H9 (cell line): Measurements from ENCODE around the gene PTPN23. TPM values are rescaled to one million over a fixed set of nuclear protein-coding genes. Genes with fewer than 3 reads are reported as not detected.
A peak's percentile ranks its signal among the peaks of the same experiment; 100 is the strongest.

Experiments
- DNase-seq: peaks from one replicate; pipeline ENCODE4 v3.0.0-alpha.2; 2017
- H2AFZ ChIP-seq: one replicate; pipeline ENCODE4 v1.6.1; 2013; ENCODE audit warnings: mild to moderate bottlenecking, low read length, control low read depth, moderate library complexity
- H2AK5ac ChIP-seq: 2 replicates; pipeline ENCODE4 v1.6.1; 2013; ENCODE audit warnings: low read length, control low read depth, mixed read lengths; ENCODE audit not compliant: insufficient read length
- H2BK120ac ChIP-seq: one replicate; pipeline ENCODE4 v1.6.1; 2013; ENCODE audit warnings: low read depth, mild to moderate bottlenecking, low read length, control low read depth, inconsistent platforms; ENCODE audit not compliant: poor library complexity, severe bottlenecking
- H2BK12ac ChIP-seq: 2 replicates; pipeline ENCODE4 v1.6.1; 2013; ENCODE audit warnings: low read length, control low read depth, mixed read lengths, low read depth; ENCODE audit not compliant: insufficient read length
- H2BK15ac ChIP-seq: 2 replicates; pipeline ENCODE4 v1.6.1; 2013; ENCODE audit warnings: low read depth, low read length, control low read depth
- H2BK20ac ChIP-seq: one replicate; pipeline ENCODE4 v1.6.1; 2013; ENCODE audit warnings: low read depth, mild to moderate bottlenecking, low read length, control low read depth, inconsistent platforms; ENCODE audit not compliant: poor library complexity, severe bottlenecking
- H2BK5ac ChIP-seq: 2 replicates; pipeline ENCODE4 v1.6.1; 2013; ENCODE audit warnings: low read length, control low read depth, mixed read lengths; ENCODE audit not compliant: insufficient read length
- H3K14ac ChIP-seq: 2 replicates; pipeline ENCODE4 v1.6.1; 2013; ENCODE audit warnings: low read length, control low read depth; ENCODE audit not compliant: insufficient read depth
- H3K18ac ChIP-seq: 2 replicates; pipeline ENCODE4 v1.6.1; 2013; ENCODE audit warnings: low read depth, mild to moderate bottlenecking, mixed read lengths, low read length, control low read depth; ENCODE audit not compliant: insufficient read length
- H3K23ac ChIP-seq: 2 replicates; pipeline ENCODE4 v1.6.1; 2013; ENCODE audit warnings: low read length, control low read depth, mixed read lengths, low read depth; ENCODE audit not compliant: insufficient read length
- H3K23me2 ChIP-seq: 2 replicates; pipeline ENCODE4 v1.6.1; 2013; ENCODE audit warnings: low read depth, mild to moderate bottlenecking, mixed read lengths, low read length, control low read depth; ENCODE audit not compliant: insufficient read length, poor library complexity, severe bottlenecking
- H3K27ac ChIP-seq: 2 replicates; pipeline ENCODE4 v1.5.1; 2013; ENCODE audit warnings: low read length, control low read depth, mixed read lengths, low read depth; ENCODE audit not compliant: insufficient read length
- H3K27me3 ChIP-seq: 2 replicates; pipeline ENCODE4 v1.6.1; 2013; ENCODE audit warnings: low read length, control low read depth, inconsistent platforms; ENCODE audit not compliant: insufficient read depth
- H3K4ac ChIP-seq: 2 replicates; pipeline ENCODE4 v1.6.1; 2013; ENCODE audit warnings: low read depth, mild to moderate bottlenecking, control low read depth, inconsistent platforms, low read length, moderate library complexity
- H3K4me1 ChIP-seq: 2 replicates; pipeline ENCODE4 v1.6.1; 2013; ENCODE audit warnings: low read length, control low read depth, inconsistent platforms; ENCODE audit not compliant: insufficient read depth
- H3K4me2 ChIP-seq: 2 replicates; pipeline ENCODE4 v1.6.1; 2013; ENCODE audit warnings: low read length, control low read depth, mixed read lengths; ENCODE audit not compliant: insufficient read length, insufficient read depth
- H3K56ac ChIP-seq: 2 replicates; pipeline ENCODE4 v1.6.1; 2013; ENCODE audit warnings: low read depth, mild to moderate bottlenecking, mixed read lengths, low read length, control low read depth; ENCODE audit not compliant: insufficient read length
- H3K79me1 ChIP-seq: 2 replicates; pipeline ENCODE4 v1.6.1; 2013; ENCODE audit warnings: low read depth, mild to moderate bottlenecking, moderate library complexity, low read length, control low read depth, inconsistent platforms; ENCODE audit not compliant: insufficient read depth, poor library complexity, severe bottlenecking
- H3K79me2 ChIP-seq: 2 replicates; pipeline ENCODE4 v1.6.1; 2013; ENCODE audit warnings: low read length, control low read depth, inconsistent platforms; ENCODE audit not compliant: insufficient read depth
- H3K9ac ChIP-seq: 2 replicates; pipeline ENCODE4 v1.6.1; 2013; ENCODE audit warnings: low read length, control low read depth, mixed read lengths; ENCODE audit not compliant: insufficient read length; ENCODE audit errors: extremely low read depth
- H3K9me3 ChIP-seq: one replicate; pipeline ENCODE4 v1.6.1; 2013; ENCODE audit warnings: low read depth, low read length, inconsistent platforms; ENCODE audit not compliant: control insufficient read depth
- H3T11ph ChIP-seq: one replicate; pipeline ENCODE4 v1.6.1; 2013; ENCODE audit warnings: mild to moderate bottlenecking, low read length, control low read depth, inconsistent platforms
- H4K20me1 ChIP-seq: one replicate; pipeline ENCODE4 v1.6.1; 2013; ENCODE audit not compliant: control insufficient read depth, insufficient read length, insufficient read depth
- H4K5ac ChIP-seq: 2 replicates; pipeline ENCODE4 v1.6.1; 2013; ENCODE audit warnings: low read depth, mild to moderate bottlenecking, mixed read lengths, low read length, control low read depth; ENCODE audit not compliant: insufficient read length
- H4K8ac ChIP-seq: replicated peaks from 2 replicates; pipeline ENCODE4 v1.6.1; 2013; ENCODE audit warnings: low read length, control low read depth, mixed read lengths, low read depth; ENCODE audit not compliant: insufficient read length
- H4K91ac ChIP-seq: 2 replicates; pipeline ENCODE4 v1.6.1; 2013; ENCODE audit warnings: low read depth, mild to moderate bottlenecking, moderate library complexity, mixed read lengths, low read length, control low read depth; ENCODE audit not compliant: insufficient read length
- H3K27ac Mint-ChIP-seq, 3 experiments: 2 replicates in 2 of 3; 3 replicates in 1 of 3; pipeline ENCODE4 v1.8.0; 2020 to 2021; ENCODE audit warnings: mixed read lengths in 3 of 3, mild to moderate bottlenecking in 1 of 3, moderate library complexity in 1 of 3
- H3K27me3 Mint-ChIP-seq: 2 replicates; pipeline ENCODE4 v1.8.0; 2021; ENCODE audit warnings: low read depth, mild to moderate bottlenecking, moderate library complexity, mixed read lengths
- H3K36me3 Mint-ChIP-seq, 3 experiments: 2 replicates in 2 of 3; 3 replicates in 1 of 3; pipeline ENCODE4 v1.8.0; 2020 to 2021; ENCODE audit warnings: low read depth in 3 of 3, mixed read lengths in 3 of 3; ENCODE audit not compliant: insufficient read depth in 1 of 3
- H3K4me1 Mint-ChIP-seq, 2 experiments: 2 replicates each; pipeline ENCODE4 v1.8.0; 2020; ENCODE audit warnings: mixed read lengths in 2 of 2
- H3K4me3 Mint-ChIP-seq, 2 experiments: 2 replicates in 1 of 2; 3 replicates in 1 of 2; pipeline ENCODE4 v1.8.0; 2020 to 2021; ENCODE audit warnings: mild to moderate bottlenecking in 2 of 2, mixed read lengths in 2 of 2, moderate library complexity in 1 of 2
- H3K9me3 Mint-ChIP-seq, 2 experiments: 2 replicates in 1 of 2; 3 replicates in 1 of 2; pipeline ENCODE4 v1.8.0; 2020; ENCODE audit warnings: mild to moderate bottlenecking in 2 of 2, mixed read lengths in 2 of 2, moderate library complexity in 1 of 2
- WGBS: extraction: QIAGEN DNeasy Blood & Tissue Kit; methylation state at CpG from one replicate; pipeline ENCODE4 v1.1.7; 2013; ENCODE audit warnings: missing lambda C conversion rate, low lambda C conversion rate, mixed read lengths; ENCODE audit not compliant: insufficient read length; ENCODE audit errors: extremely low coverage; 5-methylcytosine and 5-hydroxymethylcytosine counted together
- total RNA-seq: library from RNA; stranded (reverse); gene quantifications from 2 replicates; pipeline ENCODE4 v1.2.1, GENCODE V29; 2021
- TF ChIP-seq, protein P1 (sequence below): fragments of 200-600 bp; sonication (generic); conservative IDR thresholded peaks from 3 replicates; pipeline ENCODE4 v1.8.0; 2021; ENCODE audit warnings: antibody characterized with exemption, mild to moderate bottlenecking

PTPN23 gene
- total RNA-seq, 1 experiment from 2014 or later, result 42.2 TPM

DNA sequence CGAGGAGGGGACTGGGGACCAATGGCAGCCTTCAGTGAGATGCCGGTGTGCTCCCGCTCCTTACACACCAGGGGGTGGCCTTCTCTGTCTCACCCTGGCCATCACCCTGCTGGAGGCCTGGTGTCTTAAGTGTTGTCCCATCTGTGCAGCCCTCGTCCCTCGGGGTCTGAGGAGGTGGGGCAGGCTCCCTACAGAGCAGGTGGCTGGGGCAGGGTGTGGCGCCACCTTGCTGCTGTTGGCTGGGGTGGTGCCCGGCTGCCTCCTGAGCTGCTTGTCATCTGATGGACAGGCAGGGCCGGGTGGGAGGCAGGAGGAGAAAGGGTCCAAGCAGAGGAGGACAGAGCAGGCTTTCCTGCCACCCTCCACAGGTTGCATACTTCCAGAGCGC is 25.9 kb downstream of the PTPN23 start:
- Histone ChIP-seq H2BK20ac (no peak overlapping the region), H3K23me2 (no peaks in the 10 kb centered on the region), H3K18ac (no peak overlapping the region), H2BK120ac (no peak overlapping the region), H3K4me2 (no peak overlapping the region), H3K27me3 (no peaks in the 10 kb centered on the region), H3K4me1 (no peaks in the 10 kb centered on the region), H3K9ac (no peak overlapping the region), H3K27ac (no peak overlapping the region), H3K56ac (no peak overlapping the region), H4K20me1 (no peaks in the 10 kb centered on the region), H2BK12ac (no peak overlapping the region), H3K23ac (no peak overlapping the region), H3K4ac (no peak overlapping the region), H2AFZ (no peak overlapping the region), H3K79me1 (no peaks in the 10 kb centered on the region), H2AK5ac (no peak overlapping the region), H4K5ac (no peak overlapping the region), H2BK5ac (no peak overlapping the region), H4K91ac (no peak overlapping the region), H3T11ph (no peak overlapping the region), H3K9me3 (no peaks in the 10 kb centered on the region), H3K14ac (no peak overlapping the region), H2BK15ac (no peak overlapping the region), H4K8ac (no peak overlapping the region), H3K79me2 (no peaks in the 10 kb centered on the region)
- Mint-ChIP-seq H3K27ac (no peak overlapping the region; a peak in 1 of 7 replicates), H3K4me1 (no peaks in the 10 kb centered on the region), H3K27me3 (no peaks in the 10 kb centered on the region; the same call in 1 of the 2 replicates), H3K9me3 (no peaks in the 10 kb centered on the region), H3K36me3 (peaks cover 15 to 43% (median 22%) of the 10 kb centered on the region in 3 experiments; a peak in 6 of 7 replicates), H3K4me3 (no peak overlapping the region)
- DNase-seq, result no peak
- TF ChIP-seq, protein P1, sequence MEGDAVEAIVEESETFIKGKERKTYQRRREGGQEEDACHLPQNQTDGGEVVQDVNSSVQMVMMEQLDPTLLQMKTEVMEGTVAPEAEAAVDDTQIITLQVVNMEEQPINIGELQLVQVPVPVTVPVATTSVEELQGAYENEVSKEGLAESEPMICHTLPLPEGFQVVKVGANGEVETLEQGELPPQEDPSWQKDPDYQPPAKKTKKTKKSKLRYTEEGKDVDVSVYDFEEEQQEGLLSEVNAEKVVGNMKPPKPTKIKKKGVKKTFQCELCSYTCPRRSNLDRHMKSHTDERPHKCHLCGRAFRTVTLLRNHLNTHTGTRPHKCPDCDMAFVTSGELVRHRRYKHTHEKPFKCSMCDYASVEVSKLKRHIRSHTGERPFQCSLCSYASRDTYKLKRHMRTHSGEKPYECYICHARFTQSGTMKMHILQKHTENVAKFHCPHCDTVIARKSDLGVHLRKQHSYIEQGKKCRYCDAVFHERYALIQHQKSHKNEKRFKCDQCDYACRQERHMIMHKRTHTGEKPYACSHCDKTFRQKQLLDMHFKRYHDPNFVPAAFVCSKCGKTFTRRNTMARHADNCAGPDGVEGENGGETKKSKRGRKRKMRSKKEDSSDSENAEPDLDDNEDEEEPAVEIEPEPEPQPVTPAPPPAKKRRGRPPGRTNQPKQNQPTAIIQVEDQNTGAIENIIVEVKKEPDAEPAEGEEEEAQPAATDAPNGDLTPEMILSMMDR, result peak; percentile 56
- WGBS, result no CpG with 5 or more reads among the region's 9 CpGs
